CD4-positive, alpha-beta T cell treated with Interleukin-12 subunit alpha and Interleukin-12 subunit beta, for 1 hour (primary cell): Measurements from ENCODE around the gene PUM2.
"Not testable (repeated sequence)": the region's sequence is repeated elsewhere in the genome, so short reads cannot be mapped to it uniquely, and the experiment has no call there.

Experiments
- DNase-seq: peaks from one replicate; pipeline ENCODE4 v3.0.0-alpha.2; 2020

PUM2 gene

GRCh38 chr2:20288642-20289340 is 61.9 kb downstream of the PUM2 start:
- no peak for DNase-seq

DNA sequence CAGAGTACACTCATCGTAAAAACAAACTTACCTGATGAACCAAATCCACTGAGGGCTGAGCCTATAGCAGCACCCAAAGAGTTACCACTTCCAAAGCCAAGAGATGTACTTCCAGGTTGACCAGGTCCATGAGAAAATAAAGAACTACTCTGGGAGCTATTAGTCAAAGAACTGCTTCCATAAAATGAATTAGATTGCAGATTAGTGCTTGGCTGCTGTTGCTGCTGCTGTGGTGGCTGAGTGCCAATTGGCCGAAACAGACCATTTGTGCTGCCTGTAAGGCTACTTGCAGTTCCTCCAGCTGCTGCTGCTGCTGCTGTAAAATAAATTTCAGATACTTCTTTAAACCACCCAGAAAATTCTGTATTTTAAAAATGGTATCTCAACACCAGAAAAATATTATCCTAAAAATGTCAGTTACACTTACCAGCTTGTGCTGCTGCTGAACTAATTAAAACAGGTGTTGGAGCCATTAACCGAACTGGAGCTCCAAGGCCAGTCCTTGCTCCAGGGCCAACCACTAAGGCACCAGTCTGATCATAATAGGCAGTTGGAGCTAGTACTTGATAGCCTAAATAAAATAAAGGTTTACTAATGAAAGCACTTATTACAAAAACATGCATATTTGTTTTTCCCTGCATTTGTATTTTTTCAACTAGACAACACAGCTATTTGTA is 67.6 kb downstream of the PUM2 start:
- no peak for DNase-seq

- DNase-seq: no peak
Observed at GRCh38 chr2:20281876-20282275, 68.8 kb downstream of the PUM2 start.

GRCh38 chr2:20273042-20273441 is 77.6 kb downstream of the PUM2 start:
- no peak for DNase-seq

DNA sequence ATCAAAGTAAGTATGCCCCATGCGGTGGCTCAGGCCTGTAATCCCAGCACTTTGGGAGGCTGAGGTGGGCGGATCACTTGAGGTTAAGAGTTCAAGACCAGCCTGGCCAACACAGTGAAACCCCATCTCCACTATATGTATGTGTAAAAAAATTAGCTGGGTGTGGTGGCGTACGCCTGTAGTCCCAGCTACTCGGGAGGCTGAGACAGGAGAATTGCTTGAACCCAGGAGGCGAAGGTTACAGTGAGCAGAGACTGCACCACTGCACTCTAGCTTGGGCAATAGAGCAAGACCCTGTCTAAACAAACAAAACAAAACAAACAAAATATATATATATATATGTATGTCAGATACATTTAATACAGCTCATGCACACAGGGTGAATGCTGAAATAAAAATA is 82.3 kb downstream of the PUM2 start:
- not testable (repeated sequence) for DNase-seq

DNA sequence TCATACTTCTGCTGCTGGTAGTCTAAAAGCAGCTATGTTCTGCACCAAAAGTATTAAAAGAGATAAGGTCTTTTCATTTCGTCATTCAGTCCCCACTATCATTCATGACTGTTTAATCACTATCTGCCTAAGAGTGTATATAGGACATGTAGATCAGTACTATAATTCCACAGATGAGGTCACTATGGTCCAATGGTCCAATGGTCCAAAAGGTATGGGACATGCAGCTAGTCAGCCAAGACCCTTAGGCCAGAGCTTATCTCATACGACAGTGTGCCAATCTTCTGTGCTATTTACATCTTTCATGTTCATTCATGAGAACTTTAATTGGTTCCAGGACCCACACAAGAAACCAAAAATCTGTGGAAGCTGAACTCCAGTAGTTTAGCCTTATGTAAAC is 83.1 kb downstream of the PUM2 start:
- DNase-seq: no peak

DNA sequence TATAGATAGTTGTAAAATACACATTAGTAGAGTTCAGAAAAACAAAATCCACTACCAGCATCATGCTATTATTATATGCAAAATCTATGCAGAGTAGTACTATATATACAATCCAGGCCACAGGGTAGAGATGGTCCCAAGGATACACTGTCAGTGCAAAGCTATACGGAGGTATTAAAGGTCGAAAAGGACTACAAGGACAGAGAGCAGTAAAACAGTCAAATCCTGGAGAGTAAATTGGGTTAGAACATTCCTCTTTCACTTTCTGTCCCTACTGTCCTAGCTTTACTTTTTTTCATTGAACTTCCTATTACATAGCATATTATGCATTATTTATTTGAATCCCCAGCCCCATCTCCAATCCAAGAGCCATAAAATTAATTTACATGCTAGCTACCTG is 86.0 kb downstream of the PUM2 start:
- DNase-seq: no peak

- DNase-seq: no peak
Observed at GRCh38 chr2:20257411-20257810, 93.2 kb downstream of the PUM2 start.

- no peak for DNase-seq
Observed at GRCh38 chr2:20254731-20255130, 95.9 kb downstream of the PUM2 start.

GRCh38 chr2:20250436-20250835 is 100.2 kb downstream of the PUM2 start:
- no peak for DNase-seq

DNA sequence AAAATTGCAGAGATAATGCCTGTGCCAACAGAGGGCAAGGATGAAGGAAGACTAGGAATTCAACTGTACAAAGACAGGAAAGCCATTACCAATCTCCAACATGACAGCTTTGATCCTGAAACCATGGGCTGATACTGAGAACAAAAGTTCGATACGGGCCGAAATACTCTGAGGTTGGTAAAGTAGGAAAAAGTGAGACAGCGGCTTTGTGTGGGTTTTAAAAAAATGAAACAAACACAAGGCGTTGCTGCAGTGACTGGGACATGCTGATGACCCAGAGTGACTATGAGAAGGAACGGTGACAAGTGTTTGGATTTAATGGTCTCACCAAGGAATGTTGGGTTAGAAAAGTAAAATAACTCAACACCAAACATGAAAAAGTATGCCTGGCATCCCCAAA is 101.5 kb downstream of the PUM2 start:
- DNase-seq: no peak

DNA sequence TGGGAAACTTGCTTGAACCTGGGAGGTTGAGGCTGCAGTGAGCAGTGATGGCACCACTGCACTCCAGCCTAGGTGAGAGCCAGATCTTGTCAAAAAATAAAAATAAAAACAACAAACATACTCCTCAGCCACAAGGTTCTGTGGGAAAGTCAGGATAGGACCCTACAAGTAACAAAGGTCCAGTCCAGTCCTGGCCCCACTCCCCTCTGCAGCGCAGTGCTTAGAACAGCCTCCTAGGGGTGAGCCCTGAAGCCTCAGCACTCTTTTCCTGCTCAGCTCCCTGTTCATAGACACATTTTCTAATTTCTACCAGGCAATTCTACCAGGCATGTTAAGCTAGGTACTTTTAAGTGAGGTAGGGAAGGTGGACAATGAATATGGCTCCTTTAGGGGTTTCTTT is 103.6 kb downstream of the PUM2 start:
- DNase-seq: no peak

DNA sequence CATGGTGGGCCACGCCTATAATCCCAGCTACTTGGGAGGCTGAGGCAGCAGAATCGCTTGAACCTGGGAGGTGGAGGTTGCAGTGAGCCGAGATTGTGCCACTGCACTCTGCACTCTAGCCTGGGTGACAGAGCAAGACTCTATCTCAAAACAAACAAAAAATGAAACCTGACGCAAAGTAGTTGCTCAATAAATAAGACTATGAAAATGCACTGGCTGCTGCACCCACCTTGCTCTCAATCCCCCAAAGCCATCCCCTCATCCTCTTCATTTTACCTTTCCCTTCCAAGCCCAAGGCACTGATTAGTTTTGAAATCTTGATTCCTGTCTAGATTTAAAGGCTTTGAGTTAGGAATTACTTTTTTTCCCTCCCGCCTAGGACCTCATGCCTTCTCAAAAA is 107.0 kb downstream of the PUM2 start:
- not testable (repeated sequence) for DNase-seq

DNA sequence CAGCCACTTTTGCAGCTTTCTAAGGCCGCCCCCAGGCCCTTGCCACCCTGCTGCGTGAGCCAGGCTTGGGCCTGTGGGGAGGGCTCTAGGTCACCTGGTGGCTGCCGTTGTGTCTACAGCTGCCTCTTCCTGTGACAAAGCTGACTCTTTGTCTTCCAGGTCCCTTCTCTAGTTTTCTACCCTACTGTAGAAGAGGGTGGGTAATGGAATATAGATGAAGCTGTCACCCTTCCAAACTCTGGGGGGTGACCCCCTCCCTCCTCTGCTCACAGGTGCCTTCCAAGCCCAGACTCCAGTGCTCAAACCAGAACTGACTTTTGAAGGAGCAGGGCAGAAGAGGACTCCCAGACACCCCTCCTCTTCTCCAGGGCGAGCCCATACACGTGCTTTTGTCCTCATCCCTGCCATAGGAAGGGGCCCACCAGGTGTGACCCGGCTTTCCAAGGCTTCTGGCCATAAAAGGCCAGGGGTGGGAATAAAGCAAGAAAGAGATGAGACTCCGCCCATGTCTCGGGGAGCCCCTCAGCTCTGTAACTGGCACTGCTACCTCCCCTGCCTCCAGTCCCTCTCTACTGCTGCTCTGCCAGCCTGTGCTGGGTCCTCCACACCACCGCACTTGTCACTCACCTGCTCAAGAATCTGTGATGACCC is 107.8 kb downstream of the PUM2 start:
- no peak for DNase-seq

GRCh38 chr2:20241973-20242726 is 108.5 kb downstream of the PUM2 start:
- DNase-seq: peak; percentile 10

- not testable (repeated sequence) for DNase-seq
Observed at GRCh38 chr2:20240291-20240690, 110.4 kb downstream of the PUM2 start.

- no peak for DNase-seq
Observed at GRCh38 chr2:20236496-20236895, 114.1 kb downstream of the PUM2 start.

DNA sequence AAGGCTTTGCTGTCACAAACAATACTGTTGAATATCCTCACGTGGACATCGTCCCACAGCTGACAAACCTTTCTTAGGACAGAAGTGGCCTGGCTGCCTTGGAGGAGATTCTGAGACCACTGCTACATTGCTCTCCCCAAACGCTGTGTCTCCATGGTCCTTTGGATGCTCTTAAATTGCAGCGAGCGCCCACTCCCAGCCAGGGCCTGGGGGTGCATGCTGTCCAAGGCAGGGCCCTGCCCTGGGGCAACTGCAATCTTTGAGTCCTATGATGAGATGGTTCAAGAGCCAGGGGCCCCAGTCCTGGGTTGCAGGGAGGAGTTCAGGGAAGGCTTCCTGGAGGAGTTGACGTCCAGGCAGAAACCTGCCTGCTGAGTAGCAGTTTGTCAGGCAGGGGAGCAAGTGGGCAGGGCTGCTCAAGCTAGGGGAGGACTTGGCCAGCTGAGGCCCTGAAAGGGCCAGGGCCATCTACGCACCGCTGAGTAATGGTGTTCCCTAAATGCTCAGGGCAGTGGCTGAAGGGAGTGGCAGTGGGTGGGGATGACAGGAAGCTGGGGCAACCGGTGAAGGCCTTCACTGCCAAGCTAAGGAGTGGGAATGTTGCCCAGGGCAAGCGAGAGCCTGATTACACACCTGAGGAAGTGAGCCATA is 114.9 kb downstream of the PUM2 start:
- no peak for DNase-seq

DNA sequence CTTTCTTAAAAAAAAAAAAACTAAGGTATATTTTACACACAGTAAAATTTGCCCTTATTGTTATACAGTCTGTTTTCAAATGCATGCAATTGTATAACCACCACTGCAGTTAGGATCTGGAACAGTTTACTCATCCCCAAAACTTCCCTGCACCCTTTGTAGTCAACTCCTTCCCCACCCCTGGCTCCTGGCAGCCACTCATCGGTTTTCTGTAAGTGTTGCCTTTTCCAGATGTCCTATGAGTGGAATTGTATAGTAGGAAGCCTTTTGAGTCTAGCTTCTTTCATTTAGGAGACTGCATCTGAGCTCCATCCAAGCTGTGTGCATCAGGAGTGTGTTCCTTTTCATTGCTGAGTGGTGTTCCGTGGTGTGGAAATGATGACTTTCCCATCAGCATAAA is 116.0 kb downstream of the PUM2 start:
- DNase-seq: not testable (repeated sequence)

GRCh38 chr2:20232837-20233207 is 117.8 kb downstream of the PUM2 start:
- DNase-seq: no peak

DNA sequence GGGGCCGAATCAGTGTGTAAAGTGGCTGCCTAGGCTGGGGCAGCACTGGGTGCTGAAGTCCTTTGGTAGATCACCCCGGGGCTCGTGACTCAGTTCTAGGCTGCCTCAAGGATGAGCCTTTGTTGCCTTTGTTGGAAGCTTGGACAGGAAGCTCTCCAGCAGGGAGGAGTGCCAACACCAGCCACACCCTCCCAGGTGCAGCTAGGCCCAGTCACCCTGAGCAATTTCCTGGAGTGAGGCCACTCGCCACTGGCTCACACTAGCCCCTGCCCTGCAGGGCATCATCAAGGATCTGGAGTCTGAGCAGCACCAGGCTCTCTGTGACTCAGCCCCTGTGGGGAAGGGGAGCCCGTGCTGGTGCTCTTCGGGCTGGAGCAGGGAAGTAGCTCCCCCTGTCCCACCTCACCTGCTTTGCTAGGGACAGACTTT is 119.0 kb downstream of the PUM2 start:
- DNase-seq: no peak

- no peak for DNase-seq
Observed at GRCh38 chr2:20231159-20231558, 119.5 kb downstream of the PUM2 start.

DNA sequence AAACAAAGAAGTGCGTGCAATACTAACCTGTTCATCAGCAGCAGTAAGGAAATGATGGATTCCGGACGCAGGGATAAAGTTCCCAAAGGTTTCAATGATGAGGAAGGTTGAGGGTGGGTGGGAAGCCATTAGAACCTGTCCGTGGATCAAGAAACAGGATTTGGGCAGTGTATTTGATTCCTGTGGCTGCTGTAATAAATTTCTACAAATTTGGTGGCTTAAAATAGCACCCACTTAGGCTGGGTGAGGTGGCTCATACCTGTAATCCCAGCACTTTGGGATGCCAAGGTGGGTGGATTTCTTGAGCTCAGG is 120.6 kb downstream of the PUM2 start:
- DNase-seq: no peak
